Posterior vena cava (tissue), 2 donors: Measurements from ENCODE around the gene MTRFR. TPM values are rescaled to one million over a fixed set of nuclear protein-coding genes. Genes with fewer than 3 reads are reported as not detected.
"Not testable (repeated sequence)": the region's sequence is repeated elsewhere in the genome, so short reads cannot be mapped to it uniquely, and the experiment has no call there.

Experiments
- DNase-seq: peaks from one replicate; pipeline ENCODE4 v3.0.0-alpha.2; 2020; ENCODE audit warnings: low spot score
- intact Hi-C, 2 donors: fragments of 100-400 bp; cut with DNase I; formaldehyde crosslinking; loops; one replicate each; pipeline versions ENCODE4 v1.14.1 to v1.14.2; 2022 to 2023
- total RNA-seq, 2 donors: library from RNA; stranded (reverse); fragmentation: NEBNext Ultra II Directional; extraction: Animal tissue kit (Norgen Biotek cat#: 25700); gene quantifications; one replicate each; pipeline ENCODE4 v1.2.1, GENCODE V29; 2021
- donor health status: DM: yes; HTN: yes; CAD: no.
- donor health status: DM: yes; HTN: yes; CAD: no.

The MTRFR gene
- total RNA-seq, 2 donors from 2014 or later: 5.8 to 7.3 TPM

DNA sequence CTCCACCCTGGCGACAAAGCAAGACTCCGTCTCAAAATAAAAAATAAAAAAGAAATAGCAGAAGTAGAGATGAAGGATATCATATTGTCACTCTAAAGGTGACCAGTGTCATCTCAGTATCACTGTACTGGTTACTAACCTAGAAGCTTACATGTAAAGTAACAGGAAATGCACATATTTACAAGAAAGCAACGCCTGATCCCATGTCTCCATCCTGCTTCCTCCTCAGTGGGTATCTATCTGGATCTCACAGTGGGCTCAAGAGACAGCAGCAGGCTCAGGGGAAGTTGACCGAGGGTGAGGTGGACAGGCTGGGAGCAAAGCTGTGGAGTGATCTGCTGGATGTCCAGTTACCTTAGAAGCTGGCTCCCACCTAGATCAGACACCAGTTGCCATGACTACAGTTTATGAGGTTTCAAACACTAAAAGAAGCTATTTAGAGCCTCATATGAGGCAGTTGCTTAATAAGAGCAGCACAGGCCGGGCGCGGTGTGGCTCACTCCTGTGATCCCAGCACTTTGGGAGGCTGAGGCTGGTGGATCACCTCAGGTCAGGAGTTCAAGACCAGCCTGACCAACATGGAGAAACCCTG, 10.5 kb downstream of the MTRFR start:
- DNase-seq: peak; percentile 43
- intact Hi-C loops: loop anchor here in 1 of 2 donors (5.0 kb wide), 1 partner anchor 206 kb away; no protein-coding TSS in a partner anchor

DNA sequence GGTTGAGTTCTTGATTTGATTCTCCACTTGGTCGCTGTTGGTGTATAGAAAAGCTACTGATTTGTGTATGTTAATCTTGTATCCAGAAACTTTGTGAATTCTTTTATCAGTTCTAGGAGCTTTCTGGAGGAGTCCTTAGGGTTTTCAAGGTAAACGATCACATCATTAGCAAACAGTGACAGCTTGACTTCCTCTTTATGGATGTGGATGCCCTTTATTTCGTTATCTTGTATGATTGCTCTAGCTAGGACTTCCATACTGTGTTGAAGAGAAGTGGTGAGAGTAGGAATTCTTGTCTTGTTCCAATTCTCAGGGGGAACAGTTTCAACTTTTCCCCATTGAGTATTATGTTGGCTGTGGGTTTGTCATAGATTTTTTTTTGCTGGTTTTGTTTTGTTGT, 12.4 kb downstream of the MTRFR start:
- intact Hi-C loops: no loop called here
- DNase-seq: no peak

DNA sequence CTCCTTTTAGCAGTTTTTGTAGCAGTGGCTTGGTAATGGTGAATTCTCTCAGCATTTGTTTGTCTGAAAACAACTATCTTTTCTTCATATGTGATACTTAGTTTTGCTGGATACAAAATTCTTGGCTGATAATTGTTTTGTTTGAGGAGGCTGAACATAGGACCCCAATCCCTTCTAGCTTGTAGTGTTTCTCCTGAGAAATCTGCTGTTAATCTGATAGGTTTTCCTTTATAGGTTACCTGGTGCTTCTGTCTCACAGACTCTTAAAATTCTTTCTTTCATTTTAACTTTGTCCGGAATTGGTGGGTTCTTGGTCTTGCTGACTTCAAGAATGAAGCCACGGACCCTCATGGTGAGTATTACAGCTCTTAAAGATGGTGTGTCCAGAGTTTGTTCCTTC, 14.9 kb downstream of the MTRFR start:
- DNase-seq, intact Hi-C loops: not testable (repeated sequence)

DNA sequence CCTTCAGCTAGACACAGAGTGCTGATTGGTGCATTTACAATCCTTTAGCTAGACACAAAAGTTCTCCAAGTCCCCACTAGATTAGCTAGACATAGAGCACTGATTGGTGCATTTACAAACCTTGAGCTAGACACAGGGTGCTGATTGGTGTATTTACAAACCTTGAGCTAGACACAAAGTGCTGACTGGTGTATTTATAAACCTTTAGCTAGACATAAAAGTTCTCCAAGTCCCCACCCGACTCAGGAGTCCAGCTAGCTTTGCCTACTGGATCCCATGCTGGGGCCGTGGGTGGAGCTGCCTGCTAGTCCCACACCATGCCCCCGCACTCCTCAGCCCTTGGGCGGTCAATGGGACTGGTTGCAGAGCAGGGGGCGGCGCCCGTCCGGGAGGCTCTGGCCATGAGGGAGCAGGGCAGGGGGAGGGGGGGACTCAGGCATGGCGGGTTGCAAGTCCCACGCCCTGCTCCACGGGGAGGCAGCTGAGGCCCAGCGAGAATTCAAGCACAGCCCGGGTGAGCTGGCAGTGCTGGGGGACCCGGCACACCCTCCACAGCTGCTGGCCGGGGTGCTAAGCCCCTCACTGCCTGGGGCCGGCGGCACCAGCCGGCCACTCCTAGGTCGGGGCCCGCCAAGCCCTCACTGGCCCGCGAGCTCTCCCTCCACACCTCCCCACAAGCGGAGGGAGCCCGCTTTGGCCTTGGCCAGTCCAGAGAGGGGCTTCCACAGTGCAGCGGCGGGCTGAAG, 15.9 kb downstream of the MTRFR start:
- intact Hi-C loops: not testable (repeated sequence)
- DNase-seq: peak; percentile 41

DNA sequence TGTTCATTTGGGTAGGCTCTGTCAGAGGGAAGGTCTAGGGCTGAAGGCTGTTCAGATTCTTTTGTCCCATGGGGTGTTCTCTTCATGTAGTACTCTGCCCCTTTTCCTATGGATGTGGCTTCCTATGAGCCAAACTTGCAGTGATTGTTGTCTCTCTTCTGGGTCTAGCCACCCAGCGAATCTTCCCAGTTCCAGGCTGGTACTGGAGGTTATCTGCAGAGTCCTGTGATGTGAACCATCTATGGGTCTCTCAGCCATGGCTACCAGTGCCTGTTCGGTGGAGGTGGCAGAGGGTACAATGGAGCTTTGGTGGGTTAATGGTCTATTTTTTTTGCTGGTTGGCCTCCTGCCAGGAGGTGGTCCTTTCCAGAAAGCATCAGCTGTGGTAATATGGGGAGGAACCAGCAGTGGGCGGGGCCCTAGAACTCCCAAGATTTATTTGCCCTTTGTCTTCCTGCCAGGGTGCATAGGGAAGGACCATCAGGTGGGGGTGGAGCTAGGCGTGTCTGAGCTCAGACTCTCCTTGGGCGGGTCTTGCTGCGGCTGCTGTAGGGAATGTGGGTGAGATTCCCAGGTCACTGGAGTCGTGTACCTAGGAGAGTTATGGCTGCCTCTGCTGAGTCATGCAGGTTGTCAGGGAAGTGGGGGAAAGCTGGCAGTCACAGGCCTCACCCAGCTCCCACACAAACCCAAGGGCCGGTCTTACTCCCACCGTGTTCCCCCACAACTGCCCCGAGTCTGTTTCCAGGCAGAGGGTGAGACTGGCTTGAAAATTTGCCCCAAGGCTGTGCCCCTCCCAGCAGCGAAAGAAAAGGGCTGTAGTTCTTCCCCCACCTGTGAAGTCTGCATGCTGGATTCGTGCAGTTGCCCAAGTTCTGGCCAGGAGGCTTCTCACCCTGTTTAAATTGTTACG, 17.5 kb downstream of the MTRFR start:
- peak; percentile 64 for DNase-seq
- intact Hi-C loops: no loop called here

DNA sequence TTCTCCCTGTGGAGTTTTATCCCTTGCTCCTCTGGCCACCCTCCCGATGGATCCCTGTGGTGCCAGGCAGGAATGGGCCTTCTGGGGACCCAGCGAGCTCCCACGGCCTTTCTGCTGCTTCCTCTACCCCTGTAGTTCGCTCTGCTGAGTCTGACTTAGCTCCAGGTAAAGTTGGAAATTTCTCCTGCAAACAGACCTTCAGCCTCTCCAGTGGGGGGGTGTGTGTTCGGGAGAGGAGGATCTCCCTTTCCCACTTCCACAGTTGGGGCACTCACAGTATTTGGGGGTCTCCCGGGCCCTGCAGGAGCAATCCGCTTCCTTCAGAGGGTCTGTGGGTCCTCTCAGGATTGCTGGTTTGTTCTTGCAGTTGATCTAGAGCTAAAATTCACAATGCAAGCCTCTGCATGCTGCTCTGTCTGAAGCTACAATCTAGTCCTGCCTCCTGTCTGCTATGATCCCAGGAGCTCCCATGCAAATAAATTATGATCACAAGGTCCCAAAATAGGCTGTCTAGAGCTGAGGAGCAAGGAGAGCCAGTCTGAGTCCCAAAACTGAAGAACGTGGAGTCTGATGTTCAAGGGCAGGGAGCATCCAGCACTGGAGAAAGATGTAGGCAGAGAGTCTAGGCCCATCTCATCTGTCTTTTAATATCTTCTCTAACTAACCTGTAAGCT, 18.3 kb downstream of the MTRFR start:
- DNase-seq: peak; percentile 14
- intact Hi-C loops: no loop called here

DNA sequence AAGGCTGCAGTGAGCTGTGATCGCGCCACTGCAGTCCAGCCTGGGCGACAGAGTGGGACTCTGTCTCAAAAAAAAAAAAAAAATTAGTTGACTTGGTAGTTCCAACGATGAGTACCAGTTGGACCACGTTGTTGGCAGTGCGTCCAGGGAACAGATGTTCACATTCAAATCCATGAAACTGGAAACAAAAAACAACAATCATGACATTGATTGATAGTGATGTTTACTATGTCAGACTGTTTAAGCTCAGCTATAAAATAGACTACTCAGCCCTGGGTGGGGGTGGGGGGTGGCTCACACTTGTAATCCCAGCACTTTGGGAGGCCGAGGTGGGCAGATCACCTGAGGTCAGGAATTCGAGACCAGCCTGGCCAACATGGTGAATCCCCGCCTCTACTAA, 19.1 kb downstream of the MTRFR start:
- DNase-seq: peak; percentile 17
- intact Hi-C loops: not testable (repeated sequence)

DNA sequence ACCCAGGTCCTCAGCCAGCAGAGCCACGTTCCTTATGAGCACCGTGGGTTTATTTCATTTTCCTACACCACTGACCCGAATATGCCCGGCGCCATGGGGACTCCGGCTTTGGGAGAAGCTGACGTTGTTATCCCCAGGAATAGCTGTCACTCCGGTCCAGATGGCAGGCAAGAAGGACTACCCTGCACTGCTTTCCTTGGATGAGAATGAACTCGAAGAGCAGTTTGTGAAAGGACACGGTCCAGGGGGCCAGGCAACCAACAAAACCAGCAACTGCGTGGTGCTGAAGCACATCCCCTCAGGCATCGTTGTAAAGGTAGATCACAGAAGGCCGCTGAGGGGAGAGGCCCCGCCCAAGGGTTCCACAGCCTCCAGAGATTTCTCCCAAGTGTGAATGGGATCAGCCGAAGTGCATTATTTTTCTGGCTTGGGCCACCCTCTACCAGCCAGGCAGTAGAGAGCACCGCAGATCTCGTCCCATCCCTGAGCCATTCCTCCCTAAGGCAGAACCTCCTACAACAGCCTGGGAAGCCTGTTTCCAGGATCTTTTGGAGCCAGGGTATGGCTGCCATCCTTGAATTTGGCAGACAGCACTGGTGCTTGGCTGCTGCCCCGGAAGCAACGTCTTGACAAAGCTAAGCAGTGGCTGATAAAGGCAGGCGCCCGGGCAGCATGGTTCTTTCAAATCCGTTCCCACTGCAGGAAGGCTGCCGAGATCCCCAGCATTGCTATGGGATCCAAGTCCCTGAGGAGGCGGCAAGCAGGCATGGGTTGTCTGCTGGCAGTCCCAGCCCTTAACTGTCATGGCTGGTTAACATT, 20.6 kb downstream of the MTRFR start:
- DNase-seq: peak; percentile 85
- intact Hi-C loops: no loop called here

DNA sequence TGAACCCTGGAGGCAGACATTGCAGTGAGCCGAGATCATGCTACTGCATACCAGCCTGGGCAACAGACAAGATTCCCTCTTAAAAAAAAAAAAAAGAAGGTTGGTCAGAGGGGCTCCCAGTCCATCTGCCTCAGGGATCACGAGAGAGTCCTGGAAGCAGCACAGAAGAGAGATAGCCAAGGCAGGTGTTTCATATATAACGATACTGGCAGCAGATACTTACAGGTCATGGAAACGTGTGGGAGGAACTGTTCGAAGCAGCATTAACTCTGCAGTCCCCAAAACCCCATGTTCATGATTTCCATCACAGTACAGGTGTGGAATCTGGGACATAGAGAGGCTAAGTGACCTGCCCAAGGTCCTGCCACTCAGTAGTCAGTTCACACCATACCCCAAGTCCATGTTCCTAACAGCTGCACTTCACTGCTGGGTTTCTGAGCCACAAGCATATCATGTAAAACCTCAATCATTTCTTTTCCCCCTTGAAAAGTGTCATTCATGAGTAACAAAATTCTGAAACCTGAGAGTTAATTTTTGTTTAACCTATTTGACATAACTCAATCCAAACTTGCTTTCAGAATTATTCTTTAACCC, 21.7 kb downstream of the MTRFR start:
- peak; percentile 30 for DNase-seq
- intact Hi-C loops: no loop called here

DNA sequence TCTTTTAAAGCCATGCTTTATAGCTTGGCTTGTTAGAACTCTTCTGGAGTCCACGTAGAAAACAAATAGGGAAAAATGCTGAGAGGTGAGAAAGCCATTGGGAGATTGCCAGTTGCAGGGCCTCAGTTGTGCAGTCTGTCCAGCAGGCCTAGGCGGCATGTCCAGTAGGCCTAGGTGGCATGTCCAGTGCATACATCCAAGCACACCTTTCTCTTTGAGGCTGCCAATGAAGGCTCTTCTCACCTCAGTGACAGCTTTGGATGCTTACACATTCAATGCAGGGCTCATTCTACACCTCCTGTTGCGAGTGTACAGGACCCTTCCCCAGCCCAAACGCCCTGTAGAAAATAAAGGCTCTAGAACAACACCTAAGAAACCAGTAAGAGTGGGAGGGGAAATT, 25.4 kb downstream of the MTRFR start:
- DNase-seq: no peak
- intact Hi-C loops: no loop called here

DNA sequence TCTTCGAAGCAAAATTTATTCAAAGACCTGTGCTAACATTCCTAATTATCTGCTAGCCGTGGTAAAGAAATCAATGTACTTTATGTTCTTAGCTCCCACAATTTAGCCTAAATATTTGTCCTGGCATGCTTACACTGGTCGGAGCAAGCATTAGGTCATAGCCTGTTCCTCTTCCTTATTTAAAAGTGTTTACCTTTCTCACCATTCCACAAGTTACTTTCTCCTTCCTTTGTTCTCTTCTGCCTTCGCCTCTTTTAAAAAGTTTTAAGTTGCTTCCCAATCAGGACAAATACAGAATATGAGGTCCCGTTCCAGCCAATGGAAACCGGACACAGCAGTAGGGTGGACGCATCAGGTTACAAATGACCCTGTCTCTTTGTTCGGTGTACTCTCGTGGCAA, 26.8 kb downstream of the MTRFR start:
- intact Hi-C loops: loop anchor here in 1 of 2 donors (5.0 kb wide), 1 partner anchor 1662 kb away; no protein-coding TSS in a partner anchor
- no peak for DNase-seq

DNA sequence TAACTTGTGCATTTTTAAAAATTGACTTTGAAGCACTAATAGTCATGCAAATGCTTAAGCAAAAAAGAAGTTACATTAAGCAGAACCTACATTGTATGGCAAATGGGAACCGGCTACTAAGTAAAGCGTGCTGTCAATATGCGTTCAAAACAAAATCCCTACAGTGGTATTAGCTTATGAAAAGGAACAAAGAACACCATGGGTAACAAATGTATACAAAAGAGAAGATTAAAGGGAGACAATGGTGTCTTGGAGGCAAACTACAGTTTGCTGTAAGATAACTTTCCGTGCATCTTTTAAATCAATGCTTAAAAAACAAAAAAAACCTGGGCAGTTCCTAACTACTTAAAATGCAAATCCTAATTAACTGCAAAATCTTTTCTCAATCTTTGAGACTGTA, 28.0 kb downstream of the MTRFR start:
- no peak for DNase-seq
- intact Hi-C loops: loop anchor here in 1 of 2 donors (5.0 kb wide), 1 partner anchor 1661 kb away; no protein-coding TSS in a partner anchor

DNA sequence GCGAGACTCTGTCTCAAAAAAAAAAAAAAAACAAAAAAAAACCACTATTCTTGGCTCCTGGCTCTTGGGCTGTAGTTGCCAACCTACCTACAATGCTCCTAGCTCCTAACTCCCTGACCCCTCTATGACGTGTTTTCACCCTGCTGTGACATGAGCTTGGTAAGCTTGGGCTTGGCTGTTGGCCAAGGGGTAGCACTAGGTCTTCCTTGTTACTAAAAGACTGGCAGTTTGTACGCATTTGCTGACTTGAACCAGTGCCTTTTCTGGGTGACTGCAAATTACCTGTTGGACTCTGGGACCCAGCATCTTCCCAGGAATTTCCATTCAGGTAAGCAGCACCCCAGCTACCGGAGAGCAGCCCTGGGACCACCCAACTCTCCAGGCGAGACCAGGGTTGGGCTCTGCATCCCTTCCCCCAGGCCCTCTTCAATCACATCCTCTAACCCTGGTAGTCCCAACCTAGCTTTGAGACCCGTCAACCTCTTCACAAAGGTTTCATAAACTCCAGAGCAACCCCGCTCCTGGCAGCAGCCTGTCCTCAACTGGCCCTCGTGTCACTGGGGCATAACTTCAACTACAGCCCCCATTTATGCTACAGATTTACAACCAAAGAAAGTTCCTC, 30.1 kb downstream of the MTRFR start:
- peak; percentile 58 for DNase-seq
- intact Hi-C loops: loop anchor here in 1 of 2 donors (5.0 kb wide), 1 partner anchor 1659 kb away; no protein-coding TSS in a partner anchor

DNA sequence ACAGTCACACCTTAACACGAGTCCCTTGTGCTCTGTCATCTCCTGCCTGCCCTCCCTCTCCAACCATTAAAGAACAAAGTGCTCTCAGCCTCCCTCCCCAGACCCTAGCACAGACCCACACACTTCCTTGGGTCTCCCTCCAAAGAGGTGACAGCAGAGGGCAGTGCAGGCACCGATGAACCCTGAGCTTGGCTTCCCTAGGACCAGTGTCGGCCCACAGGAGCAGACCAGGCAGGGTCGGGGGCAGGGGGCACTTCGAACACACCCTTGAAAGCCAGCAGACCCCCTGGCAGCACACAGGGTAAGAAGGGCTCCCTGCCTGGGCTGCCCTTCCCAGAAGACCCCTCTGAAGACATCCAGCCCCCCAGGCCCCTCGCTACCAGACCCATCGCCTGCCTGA, 31.4 kb downstream of the MTRFR start:
- DNase-seq: peak; percentile 57
- intact Hi-C loops: loop anchor here in 1 of 2 donors (5.0 kb wide), 1 partner anchor 1658 kb away; no protein-coding TSS in a partner anchor

DNA sequence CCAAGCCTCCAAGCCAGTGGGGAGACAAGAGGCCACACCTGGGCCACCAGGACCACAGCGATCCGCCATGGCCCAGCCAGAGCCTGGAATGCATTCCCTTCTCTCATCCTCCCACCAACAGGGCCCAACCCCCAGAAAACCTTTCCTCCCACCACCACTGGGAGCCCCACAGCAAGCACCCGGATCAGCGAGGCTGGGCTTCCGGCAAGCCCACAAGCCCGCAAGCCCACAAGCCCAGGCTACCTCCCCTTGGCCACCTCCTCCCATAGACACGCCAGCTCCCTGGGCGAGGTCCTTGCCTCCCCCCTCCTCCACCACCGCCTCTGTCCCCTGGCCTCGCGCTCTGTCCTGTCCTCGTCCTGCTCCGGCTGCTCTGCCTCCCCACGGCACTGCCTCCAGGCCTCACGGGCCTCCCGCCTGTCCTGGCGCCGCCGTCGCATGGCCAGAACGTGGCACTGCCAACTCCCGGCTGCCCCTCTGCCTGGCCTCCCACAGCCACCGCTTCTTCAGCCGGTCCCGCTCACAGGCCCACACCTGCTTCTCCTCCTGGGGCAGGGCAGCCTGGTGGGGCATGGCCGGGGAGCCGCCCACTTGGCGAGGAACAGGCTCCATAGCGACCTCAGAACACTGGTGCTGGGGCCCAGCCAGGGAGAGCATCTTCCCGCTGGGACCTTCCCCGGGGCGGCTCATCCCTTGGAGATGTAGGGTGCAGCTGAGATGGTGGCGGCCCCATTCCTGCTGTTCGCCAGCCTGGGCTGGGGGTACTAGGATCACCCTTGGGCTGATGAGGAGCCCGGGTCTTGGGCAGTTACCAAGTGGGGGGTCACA, 32.8 kb downstream of the MTRFR start:
- no peak for DNase-seq
- intact Hi-C loops: no loop called here

DNA sequence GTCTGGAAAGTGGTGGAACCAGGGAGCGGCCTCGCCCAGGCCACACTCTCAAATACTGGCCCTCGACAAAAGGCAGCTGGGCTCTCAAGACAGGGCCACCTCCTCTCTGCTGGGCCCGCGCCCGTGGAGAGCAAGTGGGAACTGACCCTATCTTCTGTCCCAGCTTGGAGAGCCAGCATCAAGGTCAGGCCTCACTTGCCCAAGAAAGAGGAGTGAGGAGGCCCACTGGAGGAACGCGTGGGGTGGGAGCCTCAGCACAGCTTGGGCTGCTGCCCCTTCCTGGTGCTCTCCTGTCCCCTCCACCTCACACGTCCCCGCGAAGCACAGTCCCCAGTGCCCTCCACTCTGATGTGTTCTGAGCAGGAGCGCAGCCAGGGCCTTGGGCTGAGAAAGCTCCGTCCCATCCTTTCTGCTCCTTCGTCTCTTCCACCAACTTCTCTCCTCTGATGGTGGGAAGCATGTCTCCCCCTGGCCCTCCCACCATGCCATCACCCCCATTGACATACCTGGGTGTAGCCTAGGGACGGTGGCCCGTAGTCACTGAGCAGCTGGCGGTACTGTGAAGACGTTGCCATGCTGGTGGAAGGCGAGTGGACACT, 33.5 kb downstream of the MTRFR start:
- intact Hi-C loops: no loop called here

More for the DNA sequence above, 33.5 kb downstream of the MTRFR start:
- DNase-seq: peak; percentile 44
